B cell (primary cell): ENCODE results near the gene IQCK.

Experiments
- EZH2 ChIP-seq: IDR thresholded peaks from 2 replicates; pipeline ENCODE4 v1.6.1; 2012; ENCODE audit warnings: borderline replicate concordance, low read depth, mild to moderate bottlenecking, moderate library complexity, low read length; ENCODE audit not compliant: insufficient read depth, poor library complexity, severe bottlenecking
- TF ChIP-seq, protein P1 (sequence below): fragments of 200-600 bp; IDR thresholded peaks from one replicate; pipeline ENCODE4 v1.8.0; 2022; ENCODE audit warnings: antibody characterized with exemption, mild to moderate bottlenecking

DNA sequence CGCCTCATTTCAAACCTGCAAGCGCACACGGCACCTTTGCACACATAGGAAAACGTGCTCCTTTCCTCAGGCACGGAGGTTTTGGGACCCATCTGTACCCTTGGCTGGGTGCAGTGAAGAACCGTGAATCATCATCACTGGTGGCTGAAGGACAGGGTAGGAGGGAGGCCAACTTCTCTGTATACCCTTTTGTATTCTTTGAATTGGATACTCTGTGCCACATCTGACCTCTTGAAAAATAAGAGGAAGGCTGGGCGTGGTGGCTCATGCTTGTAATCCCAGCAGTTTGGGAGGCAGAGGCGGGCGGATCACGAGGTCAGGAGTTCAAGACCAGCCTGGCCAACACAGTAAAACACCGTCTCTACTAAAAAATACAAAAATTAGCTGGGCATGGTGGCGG lies 154.9 kb downstream of the IQCK start:
- TF ChIP-seq, protein P1, sequence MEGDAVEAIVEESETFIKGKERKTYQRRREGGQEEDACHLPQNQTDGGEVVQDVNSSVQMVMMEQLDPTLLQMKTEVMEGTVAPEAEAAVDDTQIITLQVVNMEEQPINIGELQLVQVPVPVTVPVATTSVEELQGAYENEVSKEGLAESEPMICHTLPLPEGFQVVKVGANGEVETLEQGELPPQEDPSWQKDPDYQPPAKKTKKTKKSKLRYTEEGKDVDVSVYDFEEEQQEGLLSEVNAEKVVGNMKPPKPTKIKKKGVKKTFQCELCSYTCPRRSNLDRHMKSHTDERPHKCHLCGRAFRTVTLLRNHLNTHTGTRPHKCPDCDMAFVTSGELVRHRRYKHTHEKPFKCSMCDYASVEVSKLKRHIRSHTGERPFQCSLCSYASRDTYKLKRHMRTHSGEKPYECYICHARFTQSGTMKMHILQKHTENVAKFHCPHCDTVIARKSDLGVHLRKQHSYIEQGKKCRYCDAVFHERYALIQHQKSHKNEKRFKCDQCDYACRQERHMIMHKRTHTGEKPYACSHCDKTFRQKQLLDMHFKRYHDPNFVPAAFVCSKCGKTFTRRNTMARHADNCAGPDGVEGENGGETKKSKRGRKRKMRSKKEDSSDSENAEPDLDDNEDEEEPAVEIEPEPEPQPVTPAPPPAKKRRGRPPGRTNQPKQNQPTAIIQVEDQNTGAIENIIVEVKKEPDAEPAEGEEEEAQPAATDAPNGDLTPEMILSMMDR, result no peak
- TF ChIP-seq EZH2, result no peak
